ENCODE results near the gene SAV1.
A peak's percentile ranks its signal among the peaks of the same experiment; 100 is the strongest.

DNA sequence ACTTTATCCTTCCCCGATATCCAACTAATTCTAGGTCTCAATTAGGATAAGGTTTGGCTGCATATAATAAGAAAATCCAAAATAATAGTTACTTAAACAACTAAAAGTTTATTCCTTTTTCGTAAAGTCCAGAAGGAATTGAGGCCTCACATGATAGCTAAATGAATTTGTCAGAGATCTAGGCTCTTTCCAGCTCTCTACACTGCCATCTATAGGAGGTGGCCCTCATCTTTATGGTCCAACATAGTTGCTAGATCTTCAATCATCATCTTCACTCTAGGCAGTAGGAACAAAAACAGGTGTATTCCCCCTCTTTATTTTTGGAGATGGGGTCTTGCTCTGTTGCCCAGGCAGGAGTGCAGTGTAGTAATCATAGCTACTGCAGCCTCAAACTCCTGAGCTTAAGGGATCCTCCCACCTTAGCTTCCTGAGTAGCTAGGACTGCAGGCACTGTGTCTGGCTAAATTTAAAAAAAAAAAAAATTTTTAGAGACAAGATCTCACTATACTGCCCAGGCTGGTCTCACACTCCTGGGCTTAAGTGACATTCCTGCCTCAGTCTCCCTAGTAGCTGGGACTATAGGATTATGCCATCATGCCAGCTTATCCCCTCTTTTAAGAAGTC, 46.5 kb upstream of the SAV1 start:
- TF ChIP-seq, protein P1, sequence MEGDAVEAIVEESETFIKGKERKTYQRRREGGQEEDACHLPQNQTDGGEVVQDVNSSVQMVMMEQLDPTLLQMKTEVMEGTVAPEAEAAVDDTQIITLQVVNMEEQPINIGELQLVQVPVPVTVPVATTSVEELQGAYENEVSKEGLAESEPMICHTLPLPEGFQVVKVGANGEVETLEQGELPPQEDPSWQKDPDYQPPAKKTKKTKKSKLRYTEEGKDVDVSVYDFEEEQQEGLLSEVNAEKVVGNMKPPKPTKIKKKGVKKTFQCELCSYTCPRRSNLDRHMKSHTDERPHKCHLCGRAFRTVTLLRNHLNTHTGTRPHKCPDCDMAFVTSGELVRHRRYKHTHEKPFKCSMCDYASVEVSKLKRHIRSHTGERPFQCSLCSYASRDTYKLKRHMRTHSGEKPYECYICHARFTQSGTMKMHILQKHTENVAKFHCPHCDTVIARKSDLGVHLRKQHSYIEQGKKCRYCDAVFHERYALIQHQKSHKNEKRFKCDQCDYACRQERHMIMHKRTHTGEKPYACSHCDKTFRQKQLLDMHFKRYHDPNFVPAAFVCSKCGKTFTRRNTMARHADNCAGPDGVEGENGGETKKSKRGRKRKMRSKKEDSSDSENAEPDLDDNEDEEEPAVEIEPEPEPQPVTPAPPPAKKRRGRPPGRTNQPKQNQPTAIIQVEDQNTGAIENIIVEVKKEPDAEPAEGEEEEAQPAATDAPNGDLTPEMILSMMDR (conservative IDR thresholded peaks at IDR 0.05), result peak; percentile 35
- no peak for TF ChIP-seq EZH2 (IDR thresholded peaks at IDR 0.05; ENCODE audit: low read depth)
